CD8-positive, alpha-beta memory T cell (primary cell): Measurements from ENCODE around the gene KIRREL1. TPM values are rescaled to one million over a fixed set of nuclear protein-coding genes. Genes with fewer than 3 reads are reported as not detected.

ENCODE experiments used
- CTCF ChIA-PET: fragments of 350-600 bp; sonication (Branson Sonifier 250); formaldehyde crosslinking; loops from one replicate; lab custom pipeline; 2021; ENCODE audit warnings: antibody characterized with exemption; lab: Charles Lee
- POLR2A ChIA-PET: fragments of 350-600 bp; sonication (Branson Sonifier 250); formaldehyde crosslinking; loops from one replicate; lab custom pipeline; 2021; ENCODE audit warnings: antibody characterized with exemption; lab: Charles Lee
- DNase-seq, 5 donors: peaks; one replicate each; pipeline versions ENCODE4 v3.0.0 to v3.0.0-alpha.2; 2020 to 2022; ENCODE audit warnings: mixed read lengths in 1 of 5
- H3K27ac ChIP-seq: one replicate; pipeline ENCODE4 v1.7.0; 2013; ENCODE audit warnings: low read depth, mild to moderate bottlenecking, low read length, moderate library complexity
- H3K27me3 ChIP-seq: 2 replicates; pipeline ENCODE4 v1.7.0; 2013; ENCODE audit warnings: low read length, mild to moderate bottlenecking; ENCODE audit not compliant: insufficient read depth, poor library complexity, severe bottlenecking
- H3K36me3 ChIP-seq: 2 replicates; pipeline ENCODE4 v1.7.0; 2013; ENCODE audit warnings: mild to moderate bottlenecking, low read length, moderate library complexity; ENCODE audit not compliant: insufficient read depth
- H3K4me1 ChIP-seq: 2 replicates; pipeline ENCODE4 v1.7.0; 2013; ENCODE audit warnings: mild to moderate bottlenecking, low read length, moderate library complexity; ENCODE audit not compliant: insufficient read depth
- H3K4me3 ChIP-seq: 2 replicates; pipeline ENCODE4 v1.7.0; 2013; ENCODE audit warnings: mild to moderate bottlenecking, low read length
- H3K9me3 ChIP-seq: 2 replicates; pipeline ENCODE4 v1.7.0; 2013; ENCODE audit warnings: mild to moderate bottlenecking, low read length
- H3K27ac Mint-ChIP-seq, 8 donors: one replicate each; pipeline ENCODE4 v1.8.0; 2020 to 2021; ENCODE audit warnings: mixed read lengths in 8 of 8, mild to moderate bottlenecking in 6 of 8, inconsistent platforms in 3 of 8, moderate library complexity in 3 of 8
- H3K27me3 Mint-ChIP-seq, 2 donors: one replicate each; pipeline ENCODE4 v1.8.0; 2020 to 2021; ENCODE audit warnings: mixed read lengths in 2 of 2, mild to moderate bottlenecking in 1 of 2, moderate library complexity in 1 of 2
- H3K36me3 Mint-ChIP-seq, 3 donors: one replicate each; pipeline ENCODE4 v1.8.0; 2020 to 2021; ENCODE audit warnings: mixed read lengths in 3 of 3, inconsistent platforms in 1 of 3, mild to moderate bottlenecking in 1 of 3
- H3K4me1 Mint-ChIP-seq, 3 donors: one replicate each; pipeline ENCODE4 v1.8.0; 2020 to 2021; ENCODE audit warnings: mixed read lengths in 3 of 3, inconsistent platforms in 1 of 3, mild to moderate bottlenecking in 1 of 3
- H3K4me3 Mint-ChIP-seq, 7 donors: one replicate each; pipeline ENCODE4 v1.8.0; 2020 to 2021; ENCODE audit warnings: mixed read lengths in 7 of 7, mild to moderate bottlenecking in 6 of 7, moderate library complexity in 4 of 7, inconsistent platforms in 2 of 7
- H3K9me3 Mint-ChIP-seq, 5 donors: one replicate each; pipeline ENCODE4 v1.8.0; 2020 to 2022; ENCODE audit warnings: mixed read lengths in 5 of 5, mild to moderate bottlenecking in 3 of 5, moderate library complexity in 2 of 5, inconsistent platforms in 1 of 5
- polyA plus RNA-seq: library from polyadenylated mRNA; unstranded; fragments of 300-500 nt; fragmentation: Illumina TruSeq; gene quantifications from one replicate; pipeline ENCODE4 v1.2.3, GENCODE V29; 2021
- total RNA-seq, 2 experiments: library from RNA; stranded (reverse); gene quantifications; one replicate each; pipeline ENCODE4 v1.2.3, GENCODE V29; 2021

Gene KIRREL1
- total and polyA plus RNA-seq, 3 experiments from 2014 or later: 0.04 TPM; not detected in 2

GRCh38 chr1:157993918-157994605, 617 bp downstream of the KIRREL1 start:
- Mint-ChIP-seq H3K27ac (peak overlapping the region in 1 of 8 donors; percentile 16), H3K36me3 (no peaks in the 10 kb centered on the region), H3K27me3 (peaks cover 31 to 63% of the 10 kb centered on the region in 2 donors), H3K4me1 (peaks cover 6 to 16% (median 13%) of the 10 kb centered on the region in 3 donors), H3K9me3 (no peaks in the 10 kb centered on the region), H3K4me3 (peak overlapping the region in 3 of 7 donors; percentile 12 to 35 (median 30))
- POLR2A ChIA-PET: no interaction called here
- no peak for DNase-seq
- H3K27ac ChIP-seq: no peak overlapping the region
- no peaks in the 10 kb centered on the region for H3K4me1 ChIP-seq
- H3K9me3 ChIP-seq: no peaks in the 10 kb centered on the region
- no peaks in the 10 kb centered on the region for H3K36me3 ChIP-seq
- no peak overlapping the region for H3K4me3 ChIP-seq
- CTCF ChIA-PET: interaction anchor here (1.4 kb wide), 1 partner anchor 10 kb away, joined by 3 read pairs; no protein-coding TSS in a partner anchor
- H3K27me3 ChIP-seq: peaks cover 15% of the 10 kb centered on the region

- Histone ChIP-seq H3K4me3 (no peak overlapping the region), H3K36me3 (no peaks in the 10 kb centered on the region), H3K9me3 (no peaks in the 10 kb centered on the region), H3K27me3 (peaks cover 15% of the 10 kb centered on the region), H3K4me1 (no peaks in the 10 kb centered on the region), H3K27ac (no peak overlapping the region)
- Mint-ChIP-seq H3K4me1 (peaks cover 6 to 16% (median 13%) of the 10 kb centered on the region in 3 donors), H3K36me3 (no peaks in the 10 kb centered on the region), H3K9me3 (no peaks in the 10 kb centered on the region), H3K27ac (peak overlapping the region in 1 of 8 donors; percentile 6), H3K4me3 (peak overlapping the region in 6 of 7 donors; percentile 1 to 35 (median 22)), H3K27me3 (peaks cover 29 to 62% of the 10 kb centered on the region in 2 donors)
- POLR2A ChIA-PET: no interaction called here
- DNase-seq: no peak
- CTCF ChIA-PET: interaction anchor here (1.4 kb wide), 1 partner anchor 11 kb away, joined by 3 read pairs; no protein-coding TSS in a partner anchor
These were observed 1.5 kb downstream of the KIRREL1 start for GRCh38 chr1:157994704-157995582.

DNA sequence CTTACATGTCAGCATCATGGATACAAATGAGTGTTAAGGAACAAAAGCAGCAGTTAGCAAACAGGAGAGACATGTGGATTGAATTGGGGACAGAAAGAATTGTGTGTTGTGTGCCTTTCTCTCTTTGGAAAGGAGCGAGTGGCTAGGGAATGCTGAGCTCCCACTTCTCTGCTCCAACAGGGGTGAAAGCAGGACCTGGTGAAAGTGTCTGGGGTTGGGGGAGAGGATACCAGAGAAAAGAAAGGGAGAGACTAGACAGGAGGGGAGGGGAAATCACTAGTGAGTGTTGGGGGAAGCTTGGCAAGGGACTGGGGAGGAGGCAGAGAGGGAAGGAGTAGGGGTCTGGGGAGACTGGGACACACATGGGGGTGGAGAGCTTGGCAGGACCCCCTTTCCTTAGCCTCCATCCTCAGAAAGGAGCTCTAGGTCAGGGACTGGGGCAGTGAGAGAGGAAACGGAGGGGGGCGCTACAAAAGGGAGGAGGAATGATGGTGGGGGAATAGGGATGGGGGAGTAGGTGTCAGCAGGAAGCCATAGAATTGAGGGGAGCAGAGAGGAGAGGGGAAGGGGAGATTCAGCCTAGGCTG, 2.2 kb downstream of the KIRREL1 start:
- POLR2A ChIA-PET: no interaction called here
- H3K27ac ChIP-seq: no peak overlapping the region
- H3K36me3 Mint-ChIP-seq: no peaks in the 10 kb centered on the region
- H3K36me3 ChIP-seq: no peaks in the 10 kb centered on the region
- no peaks in the 10 kb centered on the region for H3K9me3 Mint-ChIP-seq
- peaks cover 15% of the 10 kb centered on the region for H3K27me3 ChIP-seq
- H3K4me1 Mint-ChIP-seq: peaks cover 6 to 16% (median 13%) of the 10 kb centered on the region in 3 donors
- H3K9me3 ChIP-seq: no peaks in the 10 kb centered on the region
- H3K27me3 Mint-ChIP-seq: peaks cover 29 to 59% of the 10 kb centered on the region in 2 donors
- H3K27ac Mint-ChIP-seq: no peak overlapping the region
- no peaks in the 10 kb centered on the region for H3K4me1 ChIP-seq
- DNase-seq: no peak
- CTCF ChIA-PET: no interaction called here
- no peak overlapping the region for H3K4me3 Mint-ChIP-seq
- H3K4me3 ChIP-seq: no peak overlapping the region

DNA sequence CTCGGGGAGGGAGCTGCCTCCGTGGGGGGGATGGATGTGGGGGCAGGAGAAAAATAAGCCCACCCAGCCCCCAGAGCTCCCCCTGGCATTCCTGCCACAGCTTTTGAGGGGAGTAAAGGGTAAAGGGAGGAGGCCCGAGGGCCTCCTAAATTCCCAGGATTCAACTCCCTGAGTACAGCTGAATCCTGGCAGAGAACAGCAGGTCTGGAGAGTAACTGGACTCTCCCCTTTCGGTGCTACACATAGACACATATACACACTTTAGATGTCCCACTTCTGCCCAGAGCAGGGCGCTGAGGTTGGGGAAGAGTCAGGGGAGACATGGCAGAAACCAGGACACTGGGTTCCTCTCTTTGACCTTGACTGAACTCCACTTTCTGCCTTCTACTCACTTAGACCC, 3.0 kb downstream of the KIRREL1 start:
- Histone ChIP-seq H3K36me3 (no peaks in the 10 kb centered on the region), H3K4me3 (no peak overlapping the region), H3K27me3 (peaks cover 15% of the 10 kb centered on the region), H3K9me3 (no peaks in the 10 kb centered on the region), H3K27ac (no peak overlapping the region), H3K4me1 (no peaks in the 10 kb centered on the region)
- no peak for DNase-seq
- Mint-ChIP-seq H3K4me3 (no peak overlapping the region), H3K36me3 (no peaks in the 10 kb centered on the region), H3K9me3 (no peaks in the 10 kb centered on the region), H3K27ac (no peak overlapping the region), H3K27me3 (peaks cover 28 to 60% of the 10 kb centered on the region in 2 donors), H3K4me1 (peaks cover 6 to 16% (median 13%) of the 10 kb centered on the region in 3 donors)
- CTCF ChIA-PET: no interaction called here
- POLR2A ChIA-PET: no interaction called here

DNA sequence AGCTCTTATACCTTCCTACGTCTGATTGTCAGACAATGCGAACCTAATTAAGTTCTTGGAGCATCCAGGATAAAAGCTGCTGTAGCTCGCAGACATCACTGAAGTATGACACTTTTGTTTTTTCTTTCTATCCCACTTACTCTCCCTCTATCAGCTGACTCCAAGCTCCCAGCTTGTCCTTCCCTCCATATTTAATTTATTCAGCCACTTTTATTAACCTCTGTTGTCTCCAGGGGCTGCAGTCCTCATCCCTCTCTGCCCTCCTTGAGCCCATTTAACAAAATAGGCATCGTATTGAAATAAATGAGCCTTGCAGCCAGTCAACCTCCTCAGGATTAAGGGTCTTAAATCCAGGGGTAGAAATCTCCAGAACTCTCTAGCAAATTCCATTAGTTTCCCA, 7.1 kb downstream of the KIRREL1 start:
- Mint-ChIP-seq H3K27me3 (peaks cover 9 to 40% of the 10 kb centered on the region in 2 donors), H3K9me3 (no peaks in the 10 kb centered on the region), H3K4me1 (no peaks in the 10 kb centered on the region), H3K4me3 (no peak overlapping the region), H3K36me3 (no peaks in the 10 kb centered on the region), H3K27ac (no peak overlapping the region)
- Histone ChIP-seq H3K27ac (no peak overlapping the region), H3K27me3 (no peaks in the 10 kb centered on the region), H3K4me1 (no peaks in the 10 kb centered on the region), H3K36me3 (no peaks in the 10 kb centered on the region), H3K9me3 (no peaks in the 10 kb centered on the region), H3K4me3 (no peak overlapping the region)
- DNase-seq: no peak
- ChIA-PET POLR2A (no interaction called here), CTCF (no interaction called here)

GRCh38 chr1:158002022-158002630, 8.7 kb downstream of the KIRREL1 start:
- Histone ChIP-seq H3K27ac (no peak overlapping the region), H3K4me1 (no peaks in the 10 kb centered on the region), H3K9me3 (no peaks in the 10 kb centered on the region), H3K36me3 (no peaks in the 10 kb centered on the region), H3K27me3 (no peaks in the 10 kb centered on the region), H3K4me3 (no peak overlapping the region)
- ChIA-PET CTCF (interaction anchor here (0.9 kb wide), 1 partner anchor 10 kb away, joined by 3 read pairs; no protein-coding TSS in a partner anchor), POLR2A (interaction anchor here (0.5 kb wide), 1 partner anchor 108 kb away, joined by 3 read pairs; no protein-coding TSS in a partner anchor)
- H3K27ac Mint-ChIP-seq: no peak overlapping the region
- no peaks in the 10 kb centered on the region for H3K4me1 Mint-ChIP-seq
- no peak overlapping the region for H3K4me3 Mint-ChIP-seq
- no peaks in the 10 kb centered on the region for H3K36me3 Mint-ChIP-seq
- H3K9me3 Mint-ChIP-seq: no peaks in the 10 kb centered on the region
- peaks cover 8 to 46% of the 10 kb centered on the region in 2 donors for H3K27me3 Mint-ChIP-seq
- no peak for DNase-seq

DNA sequence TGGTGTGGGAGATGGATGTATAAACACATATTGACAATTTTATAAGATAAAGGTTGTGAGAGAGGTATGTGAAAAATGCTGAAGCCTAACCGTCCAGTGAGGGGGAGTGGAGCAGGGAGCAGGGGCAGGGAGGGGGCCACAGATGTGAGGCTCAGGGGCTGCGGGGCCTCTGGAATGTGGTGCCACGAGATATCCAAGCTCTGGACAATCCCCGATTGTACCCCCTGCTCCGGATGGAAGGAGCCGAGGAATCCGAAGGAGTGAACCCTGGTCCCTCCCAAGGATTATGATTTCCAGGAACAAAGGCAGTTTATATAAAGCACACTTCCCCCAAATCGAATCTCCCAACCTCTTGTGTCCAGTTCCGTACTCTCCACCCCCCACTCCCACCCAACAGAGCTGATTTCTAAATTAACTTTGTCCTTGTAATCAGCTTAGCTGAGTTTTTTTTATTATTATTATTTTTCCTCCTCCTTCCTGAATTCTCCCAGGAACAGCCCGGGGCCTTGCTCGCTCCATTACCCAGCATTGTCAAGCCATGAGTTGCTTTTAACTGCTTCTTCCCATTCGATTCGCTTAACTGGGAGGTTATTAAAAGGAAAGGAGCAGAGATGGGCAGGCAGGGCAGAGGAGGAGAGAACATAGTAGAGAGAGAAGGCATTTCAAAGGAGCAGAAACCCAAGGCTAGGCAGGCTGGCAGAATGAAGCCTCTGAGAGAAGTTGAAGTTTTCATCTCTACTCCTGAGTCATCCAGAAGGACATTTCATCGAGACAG, 9.4 kb downstream of the KIRREL1 start:
- H3K4me3 ChIP-seq: no peak overlapping the region
- no peak for DNase-seq
- no peaks in the 10 kb centered on the region for H3K9me3 ChIP-seq
- no peak overlapping the region for H3K4me3 Mint-ChIP-seq
- ChIA-PET POLR2A (interaction anchor here (0.5 kb wide), 1 partner anchor 107 kb away, joined by 3 read pairs; no protein-coding TSS in a partner anchor), CTCF (interaction anchor here (0.9 kb wide), 1 partner anchor 10 kb away, joined by 3 read pairs; no protein-coding TSS in a partner anchor)
- H3K27ac Mint-ChIP-seq: no peak overlapping the region
- no peaks in the 10 kb centered on the region for H3K9me3 Mint-ChIP-seq
- H3K36me3 ChIP-seq: no peaks in the 10 kb centered on the region
- no peaks in the 10 kb centered on the region for H3K4me1 ChIP-seq
- peaks cover 7 to 47% of the 10 kb centered on the region in 2 donors for H3K27me3 Mint-ChIP-seq
- H3K36me3 Mint-ChIP-seq: no peaks in the 10 kb centered on the region
- no peaks in the 10 kb centered on the region for H3K4me1 Mint-ChIP-seq
- H3K27ac ChIP-seq: no peak overlapping the region
- H3K27me3 ChIP-seq: no peaks in the 10 kb centered on the region
